ENCODE results near the gene RITA1. TPM values are rescaled to one million over a fixed set of nuclear protein-coding genes. Genes with fewer than 3 reads are reported as not detected.

RITA1 gene
- total RNA-seq, 2 donors from 2014 or later: 21.3 to 25.1 TPM

DNA sequence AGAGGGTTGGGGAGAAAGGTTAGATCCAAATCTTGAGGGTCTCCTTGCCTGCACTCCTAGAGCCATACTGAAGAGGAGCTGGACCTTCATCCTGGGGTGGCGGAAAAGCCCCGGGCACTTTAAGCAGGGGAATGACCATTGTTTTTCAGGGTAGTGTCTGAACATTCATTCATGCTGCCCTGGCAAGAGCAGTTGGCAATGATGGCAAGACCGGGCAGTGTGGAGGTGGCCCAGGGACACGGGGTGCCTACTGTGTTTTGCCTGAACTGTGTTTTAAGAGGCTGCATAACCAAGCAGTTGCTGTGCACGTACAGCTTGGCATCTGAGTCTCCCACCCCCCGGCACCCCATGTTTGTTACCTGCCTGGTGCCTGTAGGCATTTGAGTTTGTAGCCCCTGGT is 50.5 kb downstream of the RITA1 start:
- no peak overlapping the region for H3K4me3 Mint-ChIP-seq
- ATAC-seq (replicated peaks in 1 of 2) (no peak), DNase-seq (no peak)
- peaks cover 43% of the 10 kb centered on the region for H3K4me1 Mint-ChIP-seq (ENCODE audit: low read depth)
- no peaks in the 10 kb centered on the region for H3K9me3 Mint-ChIP-seq
- H3K27ac Mint-ChIP-seq: no peak overlapping the region
- H3K27me3 Mint-ChIP-seq (ENCODE audit: low read depth): no peaks in the 10 kb centered on the region
- peaks cover 6 to 39% of the 10 kb centered on the region in 2 donors for H3K36me3 Mint-ChIP-seq (ENCODE audit: insufficient read depth in 2 of 2)

DNA sequence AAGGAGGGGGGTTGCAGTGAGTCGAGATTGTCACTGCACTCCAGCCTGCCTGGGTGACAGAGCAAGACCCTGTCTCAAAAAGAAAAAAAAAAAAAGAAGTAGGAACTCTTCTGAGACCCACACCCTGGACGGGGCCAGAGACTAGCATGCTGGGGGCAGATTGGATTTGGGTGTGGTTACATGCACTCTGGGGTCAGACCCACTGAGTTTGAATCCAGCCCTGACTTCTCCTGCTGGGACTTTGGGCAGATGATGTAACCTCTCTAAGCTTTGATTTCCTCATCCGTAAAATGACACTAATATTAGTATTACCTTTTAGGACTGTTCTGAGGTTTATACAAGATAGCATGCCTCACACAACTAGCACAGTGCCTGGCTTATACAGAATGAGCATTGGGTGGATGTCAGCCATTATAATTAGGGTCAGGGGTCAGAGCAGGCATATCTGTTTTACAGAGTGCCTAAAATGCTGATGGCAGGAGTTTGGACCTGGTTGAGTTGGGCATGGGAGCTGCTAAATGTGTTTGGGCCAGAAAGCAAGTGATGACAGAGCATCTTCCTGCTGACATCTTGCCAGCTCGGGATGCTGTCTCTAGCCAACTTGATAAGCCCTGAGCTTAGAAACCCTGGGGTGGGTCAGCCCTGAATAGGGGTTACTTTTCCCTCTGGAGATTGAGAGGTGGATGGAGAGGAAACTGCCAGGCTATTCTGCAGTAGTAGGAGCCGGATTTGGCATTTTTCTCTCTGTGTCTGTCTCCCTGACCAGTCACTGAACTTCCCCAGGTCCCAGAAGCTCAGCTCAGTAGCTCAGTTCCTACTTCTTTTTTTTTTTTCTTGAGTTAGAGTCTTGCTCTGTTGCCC is 51.2 kb downstream of the RITA1 start:
- H3K27ac Mint-ChIP-seq: no peak overlapping the region
- peaks cover 6 to 37% of the 10 kb centered on the region in 2 donors for H3K36me3 Mint-ChIP-seq (ENCODE audit: insufficient read depth in 2 of 2)
- no peak overlapping the region for H3K4me3 Mint-ChIP-seq

DNA sequence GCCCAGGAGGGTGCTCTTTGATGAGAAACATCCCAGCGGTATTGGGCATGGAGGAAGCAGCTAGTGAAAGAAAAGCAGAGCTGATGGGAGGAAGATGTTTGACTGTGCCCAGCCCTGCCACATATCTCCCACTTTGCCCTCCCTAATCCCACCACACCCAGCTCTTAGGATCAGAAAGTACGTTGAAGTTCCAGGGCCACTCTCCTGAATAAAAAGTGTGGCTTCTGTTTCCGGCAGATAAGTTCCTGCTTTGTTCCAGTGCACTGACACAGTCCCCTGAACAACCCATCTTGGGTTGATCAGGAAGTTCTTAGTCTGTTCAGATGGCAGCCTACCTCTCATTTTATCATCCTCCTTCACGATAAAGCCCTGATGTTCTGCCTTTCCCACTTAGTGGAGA is 52.2 kb downstream of the RITA1 start:
- Mint-ChIP-seq H3K9me3 (no peaks in the 10 kb centered on the region), H3K27ac (no peak overlapping the region), H3K27me3 (ENCODE audit: low read depth) (no peaks in the 10 kb centered on the region), H3K4me3 (no peak overlapping the region), H3K36me3 (ENCODE audit: insufficient read depth in 2 of 2) (peaks cover 6 to 37% of the 10 kb centered on the region in 2 donors), H3K4me1 (ENCODE audit: low read depth) (peaks cover 28% of the 10 kb centered on the region)
- DNase-seq (no peak), ATAC-seq (replicated peaks in 1 of 2) (no peak)

More for the DNA sequence above, 51.2 kb downstream of the RITA1 start:
- no peak for DNase-seq
- Mint-ChIP-seq H3K27me3 (ENCODE audit: low read depth) (no peaks in the 10 kb centered on the region), H3K4me1 (ENCODE audit: low read depth) (peaks cover 38% of the 10 kb centered on the region), H3K9me3 (no peaks in the 10 kb centered on the region)
- no peak for ATAC-seq (replicated peaks in 1 of 2)

- H3K27me3 Mint-ChIP-seq (ENCODE audit: low read depth): no peaks in the 10 kb centered on the region
- DNase-seq (no peak), ATAC-seq (replicated peaks in 1 of 2) (no peak)
- peaks cover 4 to 36% of the 10 kb centered on the region in 2 donors for H3K36me3 Mint-ChIP-seq (ENCODE audit: insufficient read depth in 2 of 2)
- H3K9me3 Mint-ChIP-seq: no peaks in the 10 kb centered on the region
- H3K4me3 Mint-ChIP-seq: no peak overlapping the region
- H3K4me1 Mint-ChIP-seq (ENCODE audit: low read depth): peaks cover 22% of the 10 kb centered on the region
- H3K27ac Mint-ChIP-seq: no peak overlapping the region
Measured at GRCh38 chr12:113238309-113238708, 52.8 kb downstream of the RITA1 start.

- Mint-ChIP-seq H3K4me1 (ENCODE audit: low read depth) (peaks cover 13% of the 10 kb centered on the region), H3K36me3 (ENCODE audit: insufficient read depth in 2 of 2) (peaks cover 4 to 32% of the 10 kb centered on the region in 2 donors), H3K27ac (peak overlapping the region; percentile 55), H3K4me3 (no peak overlapping the region), H3K27me3 (ENCODE audit: low read depth) (no peaks in the 10 kb centered on the region), H3K9me3 (no peaks in the 10 kb centered on the region)
- DNase-seq: no peak
- ATAC-seq (replicated peaks in 1 of 2): no peak
Measured at GRCh38 chr12:113239288-113239771, 53.8 kb downstream of the RITA1 start.

DNA sequence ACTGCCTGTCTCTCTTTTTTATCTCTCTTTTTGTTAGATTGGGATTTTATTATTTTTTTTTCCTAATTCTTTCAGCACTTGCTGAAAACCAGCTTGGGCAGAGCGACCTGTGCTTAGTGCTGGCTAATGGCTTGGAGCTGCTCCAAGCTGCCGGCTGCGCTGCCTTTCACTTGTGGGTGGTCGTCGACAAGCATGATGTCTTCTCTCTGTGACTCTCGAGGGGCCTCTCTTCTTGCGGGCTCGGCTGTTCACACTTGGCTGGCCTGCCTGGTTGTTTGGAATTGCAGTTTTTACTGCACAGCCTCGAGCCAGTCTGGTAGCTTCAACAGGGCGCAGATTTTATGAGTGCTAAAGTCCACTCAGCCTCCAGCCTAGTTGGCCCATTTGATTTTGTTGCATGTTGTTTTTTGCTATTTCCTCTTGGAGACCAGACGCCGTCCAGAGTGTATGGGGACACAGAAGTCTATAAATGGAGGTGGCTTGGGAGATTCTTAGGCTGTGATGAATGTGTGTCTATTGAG is 54.4 kb downstream of the RITA1 start:
- no peak for DNase-seq
- Mint-ChIP-seq H3K27me3 (ENCODE audit: low read depth) (no peaks in the 10 kb centered on the region), H3K4me1 (ENCODE audit: low read depth) (peaks cover 18% of the 10 kb centered on the region), H3K36me3 (ENCODE audit: insufficient read depth in 2 of 2) (peaks cover 6 to 35% of the 10 kb centered on the region in 2 donors), H3K9me3 (no peaks in the 10 kb centered on the region), H3K27ac (peak overlapping the region; percentile 55), H3K4me3 (no peak overlapping the region)
- ATAC-seq (replicated peaks in 1 of 2): no peak

DNA sequence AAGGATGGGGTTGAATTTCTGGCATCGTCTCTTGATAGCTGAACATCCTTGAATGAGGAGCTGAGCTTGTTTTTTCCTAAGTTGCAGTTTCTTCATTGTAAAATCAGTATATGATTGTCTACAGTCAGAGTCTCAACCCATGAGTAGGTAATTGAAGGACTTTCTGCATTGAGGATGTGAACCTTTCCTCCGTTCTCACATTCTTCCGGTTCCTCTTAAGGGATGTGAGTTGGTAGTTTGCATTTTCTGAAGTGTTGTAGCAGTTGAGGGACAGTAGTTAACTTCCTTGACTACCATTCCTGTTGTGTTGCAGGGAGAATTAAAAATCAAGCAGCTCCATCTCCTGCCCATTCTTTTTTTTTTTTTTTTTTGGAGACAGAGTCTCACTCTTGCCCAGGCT is 54.9 kb downstream of the RITA1 start:
- Mint-ChIP-seq H3K36me3 (ENCODE audit: insufficient read depth in 2 of 2) (peaks cover 6 to 34% of the 10 kb centered on the region in 2 donors), H3K27ac (no peak overlapping the region), H3K9me3 (no peaks in the 10 kb centered on the region), H3K4me3 (no peak overlapping the region), H3K4me1 (ENCODE audit: low read depth) (peaks cover 19% of the 10 kb centered on the region), H3K27me3 (ENCODE audit: low read depth) (no peaks in the 10 kb centered on the region)
- DNase-seq (no peak), ATAC-seq (replicated peaks in 1 of 2) (no peak)

DNA sequence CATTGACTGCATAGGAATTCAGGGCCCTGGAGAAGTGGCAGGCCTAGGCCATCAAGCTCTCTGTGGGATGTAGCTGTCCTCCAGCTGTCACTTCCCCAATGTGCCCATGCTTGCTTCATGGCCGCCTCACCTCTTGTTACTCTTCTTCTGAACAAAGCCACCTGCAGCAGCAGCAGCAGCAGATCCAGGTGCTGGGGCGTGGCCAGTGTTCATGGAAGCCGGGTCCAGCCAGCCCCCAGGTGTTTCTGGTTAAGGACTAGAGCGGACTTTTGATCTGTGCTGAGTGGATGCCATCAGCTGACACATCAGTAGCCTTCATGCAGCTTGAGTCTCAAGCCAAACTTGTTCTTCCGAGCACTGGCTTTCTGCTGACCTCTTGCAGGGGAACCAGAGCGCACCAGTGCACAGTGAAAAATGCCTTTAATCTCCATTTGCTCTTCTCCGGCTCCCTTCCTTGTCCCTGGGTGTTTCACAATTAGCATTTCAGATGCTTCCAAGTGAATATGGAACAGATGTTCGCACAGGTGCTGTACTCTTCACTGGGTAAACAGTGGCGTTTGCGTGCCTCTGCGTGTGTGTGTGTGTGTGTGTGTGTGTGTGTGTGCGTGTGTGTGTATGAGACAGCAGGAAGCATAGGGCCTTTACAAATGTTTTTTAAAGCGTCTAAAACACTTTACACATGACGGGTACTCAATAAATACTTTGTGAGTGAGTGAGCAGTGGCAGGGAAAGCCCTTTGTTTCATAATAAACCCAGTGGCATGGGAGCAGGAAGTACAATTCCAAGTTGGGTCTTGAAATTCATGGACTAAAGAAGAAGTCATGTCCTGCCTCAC is 55.9 kb downstream of the RITA1 start:
- H3K27ac Mint-ChIP-seq: no peak overlapping the region
- H3K36me3 Mint-ChIP-seq (ENCODE audit: insufficient read depth in 2 of 2): peaks cover 6 to 37% of the 10 kb centered on the region in 2 donors
- ATAC-seq (replicated peaks in 1 of 2): no peak
- DNase-seq: no peak
- H3K27me3 Mint-ChIP-seq (ENCODE audit: low read depth): no peaks in the 10 kb centered on the region
- H3K4me1 Mint-ChIP-seq (ENCODE audit: low read depth): peaks cover 14% of the 10 kb centered on the region
- H3K4me3 Mint-ChIP-seq: no peak overlapping the region
- H3K9me3 Mint-ChIP-seq: no peaks in the 10 kb centered on the region

Other genes starting within 250 kb of the RITA1 start
- gene OAS3, start 247.2 kb upstream of the RITA1 start, total RNA-seq: 10 to 100 TPM; 14.7 to 39.3 TPM
- gene OAS2, start 207.2 kb upstream of the RITA1 start, total RNA-seq: 100 to 1,000 TPM in 1 of 2 donors, 10 to 100 TPM in 1; 80.2 to 139 TPM
- gene DTX1, start 129.0 kb upstream of the RITA1 start, total RNA-seq: 10 to 100 TPM; 17.6 to 18.0 TPM
- 10 to 100 TPM in 1 of 2 donors, 1 to 10 TPM in 1; 6.7 to 13.4 TPM for gene RASAL1, start 50.0 kb upstream of the RITA1 start, total RNA-seq
- 1 to 10 TPM; 2.0 to 2.1 TPM for gene CFAP73, start 36.0 kb upstream of the RITA1 start, total RNA-seq
- gene DDX54, start 243 bp upstream of the RITA1 start, total RNA-seq: 10 to 100 TPM; 81.4 to 82.7 TPM
- gene TPCN1, start 35.7 kb downstream of the RITA1 start, total RNA-seq: 10 to 100 TPM; 74.7 to 84.0 TPM
- 10 to 100 TPM; 25.9 to 27.4 TPM for gene SLC8B1, start 149.4 kb downstream of the RITA1 start, total RNA-seq
- 10 to 100 TPM; 13.2 to 14.7 TPM for gene PLBD2, start 172.9 kb downstream of the RITA1 start, total RNA-seq
- gene SDS, start 218.2 kb downstream of the RITA1 start, total RNA-seq: not detected
- gene SDSL, start 236.7 kb downstream of the RITA1 start, total RNA-seq: 1 to 10 TPM in 1 of 2 donors, under 1 TPM in 1; 0.29 to 3.2 TPM